Measurements from ENCODE around the gene ANO2.

- TF ChIP-seq POLR2A (IDR thresholded peaks at IDR 0.05; ENCODE audit: low read length), result no peak
- TF ChIP-seq GATA1 (IDR thresholded peaks at IDR 0.05; ENCODE audit: low read depth, low read length), result no peak
These were observed 23.8 kb downstream of the ANO2 start for GRCh38 chr12:5921027-5921909.
